Right ventricle myocardium superior (tissue), 1 donor: ENCODE measurements around the gene DLEU7. TPM values are rescaled to one million over a fixed set of nuclear protein-coding genes. Genes with fewer than 3 reads are reported as not detected.
A peak's percentile ranks its signal among the peaks of the same experiment; 100 is the strongest.

Experiments
- ATAC-seq: fragments of 200-7000 bp; cut with Tn5 transposase; one replicate; pipeline ENCODE4 v1.9.1; 2020; ENCODE audit warnings: mild to moderate bottlenecking; ENCODE audit not compliant: poor library complexity
- DNase-seq: peaks from one replicate; pipeline ENCODE4 v3.0.0-alpha.2; 2020
- intact Hi-C: fragments of 100-400 bp; cut with DNase I; formaldehyde crosslinking; loops from one replicate; pipeline ENCODE4 v1.11.2; 2022
- long read RNA-seq: library from polyadenylated mRNA; unstranded; transcript quantifications from one replicate; pipeline ENCODE4 v2.0.0, GENCODE V29; 2021
- total RNA-seq: library from RNA; stranded (reverse); fragmentation: NEBNext Ultra II Directional; extraction: Animal tissue kit (Norgen Biotek cat#: 25700); gene quantifications from one replicate; pipeline ENCODE4 v1.2.1, GENCODE V29; 2021
- donor health status: DM: no; HTN: yes; CAD: no; lungs with severe emphysema.

DLEU7 gene
- 0.08 TPM for total RNA-seq
- long read RNA-seq, result 0 reads

DNA sequence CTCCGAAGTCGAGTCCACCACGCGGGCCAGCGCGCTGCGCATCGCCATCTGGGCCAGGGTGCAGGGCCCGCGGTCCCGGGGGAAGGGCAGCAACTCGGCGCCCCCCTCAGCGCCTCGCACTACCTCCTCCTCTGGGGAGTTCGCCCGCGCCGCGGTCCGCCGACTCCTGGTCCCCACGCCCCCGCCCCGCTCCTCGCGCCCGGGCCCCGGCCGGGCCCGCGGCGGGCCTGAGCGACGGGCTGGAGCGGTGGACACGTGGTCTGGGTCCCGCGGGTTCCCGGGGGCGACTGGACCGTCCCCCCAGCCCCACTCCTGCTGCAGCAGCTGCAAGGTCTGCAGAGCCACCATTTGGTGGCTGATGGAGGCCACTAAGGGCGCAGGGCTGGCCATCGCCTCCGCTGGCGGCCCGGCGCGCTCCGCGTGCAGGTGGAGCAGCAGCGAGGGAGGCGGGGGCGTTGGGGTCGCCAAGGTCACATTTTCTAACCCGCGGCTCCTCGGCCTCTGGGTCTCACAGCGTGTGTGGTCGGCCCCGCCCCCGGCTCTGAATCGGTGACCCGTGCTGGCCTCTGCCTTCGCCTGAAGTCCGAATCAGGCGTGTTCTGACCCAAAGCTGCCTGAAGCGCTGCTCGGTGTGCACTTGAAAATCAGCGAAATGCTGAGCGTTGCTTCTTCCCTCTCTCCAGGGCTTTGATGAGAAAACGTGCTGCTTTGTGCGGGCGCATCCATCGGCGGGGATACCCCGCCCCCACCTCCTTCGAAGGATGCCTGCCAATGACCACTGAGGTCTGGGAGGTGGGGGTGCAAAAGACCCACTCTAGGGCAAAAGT lies at the start of gene DLEU7:
DLEU7 (minus strand) TSS at position 436 of the 827 bp plus-strand sequence; CDS start at position 390, 46 bp downstream.
- DNase-seq (peak; percentile 40), ATAC-seq (peak; percentile 15)
- intact Hi-C loops, result no loop called here

DNA sequence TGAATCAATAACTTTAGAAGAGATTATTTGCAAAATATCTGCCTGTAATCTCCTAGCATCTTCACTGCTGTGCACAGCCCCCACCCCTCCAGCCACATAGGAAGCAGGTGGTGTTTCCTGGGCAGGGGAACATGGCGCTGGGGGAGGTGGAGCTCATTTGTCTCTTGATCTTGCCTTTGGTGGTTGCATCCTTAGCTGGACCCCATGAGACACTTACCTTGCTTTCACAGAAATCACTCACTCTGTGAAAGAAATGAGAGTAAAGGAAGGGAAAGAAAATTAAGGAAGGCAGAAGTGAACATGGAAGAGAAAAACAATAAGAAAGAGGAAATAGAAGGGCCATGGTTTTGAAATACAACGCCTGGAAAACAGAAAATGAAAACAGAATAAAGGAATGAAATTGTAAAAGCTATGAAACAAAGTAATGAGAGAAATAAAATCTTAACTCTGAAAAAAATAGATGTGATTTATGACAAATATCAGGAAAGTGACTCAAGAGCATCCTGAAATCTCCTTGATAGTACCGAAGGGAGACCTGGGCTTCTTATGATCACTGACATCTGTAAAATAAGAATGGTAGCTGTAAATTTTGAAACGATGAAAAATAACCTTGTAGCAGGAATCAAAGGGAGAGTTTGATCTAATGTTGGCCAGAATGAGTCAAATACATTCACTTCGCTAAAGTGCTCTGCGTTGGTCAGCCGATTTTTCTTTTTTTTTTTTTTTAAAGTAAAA lies 48.9 kb upstream of the DLEU7 start:
- DNase-seq (no peak), ATAC-seq (no peak)
- intact Hi-C loops, result no loop called here

DNA sequence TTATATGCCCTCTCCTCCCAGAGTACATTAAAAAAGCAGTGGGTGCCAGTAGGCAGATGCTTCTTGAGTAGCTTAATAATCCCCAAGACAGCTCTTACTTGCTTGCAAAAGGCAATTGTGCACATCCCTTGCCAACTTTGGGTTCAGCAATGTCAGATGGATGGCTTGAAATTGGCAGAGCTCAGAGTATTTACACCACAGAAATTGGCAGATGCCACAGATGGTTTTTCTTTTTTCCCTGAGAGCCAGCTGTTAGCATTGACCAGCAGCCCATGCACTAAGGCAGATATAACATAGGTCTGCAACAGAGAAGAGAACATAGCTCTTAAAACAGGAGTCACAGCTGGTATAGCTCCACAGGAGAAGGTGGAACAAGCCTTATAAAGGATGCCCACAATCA lies 47.7 kb upstream of the DLEU7 start:
- intact Hi-C loops, result no loop called here
- DNase-seq (no peak), ATAC-seq (no peak)

DNA sequence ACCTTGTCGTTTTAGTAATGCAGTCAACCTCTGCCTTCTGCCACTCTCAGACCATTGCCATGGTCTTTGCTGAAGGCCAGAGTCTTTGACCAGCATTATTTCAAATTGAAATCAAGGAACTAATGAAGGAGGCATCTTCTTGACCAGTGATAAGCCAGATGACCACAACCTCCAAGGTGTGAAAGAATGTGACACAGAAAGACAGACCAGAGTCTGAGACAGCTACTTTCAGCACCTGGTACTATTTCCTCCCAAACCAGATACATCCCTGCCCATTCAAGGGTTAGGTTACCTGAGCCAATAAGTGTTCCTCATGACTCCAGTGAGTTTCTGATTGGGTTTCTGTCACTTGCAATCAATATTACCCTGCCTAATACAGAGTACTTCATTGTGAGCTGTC lies 45.8 kb upstream of the DLEU7 start:
- intact Hi-C loops, result no loop called here
- no peak for DNase-seq
- no peak for ATAC-seq

DNA sequence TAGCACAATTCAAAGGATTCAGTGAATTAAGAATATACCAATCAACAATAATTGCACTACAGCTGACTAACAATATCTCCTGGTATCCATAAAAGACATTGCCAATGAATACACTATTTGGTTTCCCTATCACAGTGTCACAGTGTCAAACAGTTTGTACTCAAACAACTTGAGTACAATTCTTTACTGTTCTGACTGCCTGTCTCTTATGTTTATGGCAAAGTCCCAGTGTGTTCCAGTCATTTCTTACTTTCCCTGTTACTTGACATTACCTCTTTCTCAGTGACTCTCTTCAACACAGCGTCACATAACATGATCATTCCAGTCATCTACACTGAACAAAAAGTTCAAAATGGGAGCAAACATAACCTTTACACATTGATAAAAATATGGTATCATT lies 44.9 kb upstream of the DLEU7 start:
- no peak for DNase-seq
- intact Hi-C loops, result no loop called here

DNA sequence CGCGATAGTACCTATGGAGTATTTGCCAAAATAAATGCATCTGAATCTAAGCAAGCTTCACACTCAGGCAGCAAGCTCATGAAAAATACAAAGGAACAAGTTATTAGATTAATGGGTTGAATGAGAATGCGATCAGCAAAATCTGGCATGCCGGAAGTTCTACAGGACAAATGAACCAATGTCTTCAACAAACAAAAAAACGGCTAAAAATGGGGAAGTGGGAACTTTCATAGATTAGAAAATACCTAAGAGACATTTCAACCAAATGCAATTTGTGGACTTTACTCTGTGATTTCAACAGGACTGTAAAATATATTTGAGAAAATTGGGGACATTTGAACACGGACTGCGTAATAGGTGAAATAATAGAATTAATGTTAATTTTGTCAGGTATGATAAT lies 43.7 kb upstream of the DLEU7 start:
- intact Hi-C loops, result no loop called here
- no peak for ATAC-seq

More for the DNA sequence above, 44.9 kb upstream of the DLEU7 start:
- no peak for ATAC-seq

DNA sequence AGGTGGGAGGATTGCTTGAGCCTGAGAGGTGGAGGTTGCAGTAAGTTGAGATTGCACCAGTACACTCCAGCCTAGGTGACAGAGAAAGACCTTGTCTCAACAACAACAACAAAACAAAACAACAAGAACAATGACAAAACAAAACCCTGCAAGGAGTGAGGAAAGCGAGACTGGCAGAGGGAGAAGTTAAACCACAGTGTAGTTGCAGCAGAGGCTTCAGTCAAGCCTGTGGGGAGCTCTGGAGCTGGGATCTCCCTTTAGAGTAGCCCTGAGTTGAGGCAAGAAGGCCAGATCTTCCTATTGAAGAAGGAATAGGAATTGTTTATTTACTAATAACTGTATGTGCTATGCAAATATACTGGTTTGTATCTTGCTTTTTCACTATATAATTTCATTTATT lies 40.8 kb upstream of the DLEU7 start:
- DNase-seq (no peak), ATAC-seq (no peak)
- intact Hi-C loops, result no loop called here

More for the DNA sequence above, 43.7 kb upstream of the DLEU7 start:
- DNase-seq, result no peak

DNA sequence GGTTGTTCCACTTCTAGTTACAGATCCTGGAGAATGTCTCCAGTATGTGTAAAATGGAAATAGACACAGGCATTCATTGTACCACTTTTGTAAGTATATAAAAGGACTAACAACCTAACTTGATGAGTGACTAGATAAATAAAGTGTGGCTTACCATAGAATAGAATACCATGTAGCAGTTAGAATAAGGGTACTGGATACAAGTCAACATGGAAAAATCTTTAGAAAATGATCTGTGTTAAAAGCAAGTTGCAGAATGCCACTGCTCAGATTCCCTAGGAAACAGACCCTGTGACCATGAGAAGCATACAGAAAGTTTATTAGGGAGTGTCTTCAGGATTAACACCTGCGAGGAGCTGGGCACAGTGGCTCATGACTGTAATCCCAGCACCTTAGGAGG lies 40.2 kb upstream of the DLEU7 start:
- ATAC-seq (no peak), DNase-seq (no peak)
- intact Hi-C loops, result no loop called here

DNA sequence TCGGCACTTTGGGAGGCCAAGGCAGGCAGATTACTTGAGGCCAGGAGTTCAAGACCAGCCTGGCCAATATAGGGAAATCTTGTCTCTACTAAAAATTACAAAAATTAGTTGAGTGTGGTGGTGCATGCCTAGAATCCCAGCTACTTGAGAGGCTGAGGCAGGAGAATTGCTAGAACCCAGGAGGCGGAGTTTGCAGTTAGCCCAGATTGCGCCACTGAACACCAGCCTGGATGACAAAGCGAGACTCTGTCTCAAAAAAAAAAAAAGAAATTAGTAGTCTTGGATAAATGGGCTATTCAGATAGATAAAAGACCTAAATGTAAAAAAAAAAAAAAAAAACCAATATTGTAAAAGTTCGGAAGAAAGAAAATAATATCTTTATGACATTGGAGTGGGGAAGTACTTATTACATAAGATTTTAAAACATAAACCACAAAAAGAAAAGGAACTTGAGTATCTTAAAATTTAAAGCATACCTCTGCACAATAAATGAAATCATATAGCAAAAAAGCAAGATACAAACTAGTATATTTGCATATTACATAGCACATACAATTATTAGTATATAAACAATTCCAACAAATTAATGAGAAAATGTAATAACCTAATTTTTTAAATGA lies 39.4 kb upstream of the DLEU7 start:
- ATAC-seq, result no peak
- intact Hi-C loops, result no loop called here
- no peak for DNase-seq

DNA sequence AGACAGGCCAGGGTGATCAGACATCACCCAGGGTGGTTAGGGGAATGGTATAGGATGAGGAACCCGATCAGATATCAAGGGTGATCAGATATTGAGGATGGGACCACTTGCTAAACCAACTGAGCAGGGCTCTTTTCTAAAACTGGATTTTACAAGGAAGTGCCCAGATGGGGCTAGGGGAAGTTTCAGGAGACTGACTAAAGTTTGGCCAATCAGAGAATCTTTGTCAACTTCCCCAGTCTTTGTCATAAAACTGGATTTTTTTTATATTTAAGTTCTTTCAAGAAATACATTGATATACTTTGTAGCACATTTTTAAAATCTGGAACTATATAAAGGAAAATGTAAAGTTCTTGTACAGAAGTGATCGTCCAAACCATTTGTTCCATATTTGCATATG lies 30.5 kb upstream of the DLEU7 start:
- DNase-seq (no peak), ATAC-seq (no peak)
- intact Hi-C loops, result no loop called here

DNA sequence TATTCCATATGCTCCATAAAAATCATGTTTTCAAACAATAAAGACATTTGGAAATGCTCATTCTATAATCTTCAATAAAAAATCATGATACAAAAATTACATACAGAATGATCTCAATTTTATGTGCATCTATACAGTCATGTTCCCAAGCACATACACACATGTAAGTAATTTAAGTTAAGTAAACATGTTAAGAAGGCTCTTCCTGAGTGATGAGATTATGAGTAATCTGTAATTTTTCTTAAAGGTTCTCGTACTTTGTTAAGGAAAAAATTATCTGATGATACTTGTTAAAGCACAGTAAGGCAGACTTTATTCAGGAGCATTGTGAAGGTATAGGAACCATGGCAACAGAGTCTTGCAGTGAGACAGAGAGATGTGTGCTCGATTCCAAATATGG lies 30.0 kb upstream of the DLEU7 start:
- intact Hi-C loops, result no loop called here

DNA sequence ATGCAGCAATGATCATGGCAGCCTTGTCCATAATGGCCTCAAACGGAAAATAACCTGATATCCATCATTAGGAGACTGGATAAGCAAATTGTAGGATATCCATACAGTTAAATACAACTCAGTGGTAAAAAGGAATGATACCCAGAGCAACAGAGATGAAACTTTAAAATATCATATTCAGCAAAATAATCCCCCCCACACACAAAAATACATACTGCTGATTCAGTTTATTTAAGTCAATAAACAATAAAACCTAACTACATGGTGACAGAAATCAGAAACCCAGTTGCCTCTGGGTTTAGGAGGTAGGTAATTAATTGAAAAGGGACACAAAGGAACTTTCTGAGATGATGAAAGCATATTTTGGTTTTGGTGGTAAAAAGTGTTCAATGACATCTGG lies 27.9 kb upstream of the DLEU7 start:
- no peak for DNase-seq
- intact Hi-C loops, result no loop called here
- no peak for ATAC-seq

More for the DNA sequence above, 30.0 kb upstream of the DLEU7 start:
- ATAC-seq (no peak), DNase-seq (no peak)

DNA sequence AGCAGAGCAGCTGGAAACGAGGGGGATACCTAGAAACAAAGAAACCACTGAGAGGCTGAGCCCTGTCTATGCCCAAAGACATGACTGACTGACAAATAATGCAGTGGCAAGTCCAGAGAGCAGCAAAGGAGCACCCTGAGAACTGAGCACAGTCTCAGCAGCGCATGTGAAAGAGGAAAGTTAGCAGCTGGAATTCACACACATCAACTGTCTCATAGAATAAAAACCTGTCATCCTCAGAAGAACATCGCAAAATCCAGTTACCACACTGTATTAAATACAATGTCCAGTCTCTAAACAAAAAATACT lies 24.1 kb upstream of the DLEU7 start:
- intact Hi-C loops, result no loop called here
- ATAC-seq (no peak), DNase-seq (no peak)

DNA sequence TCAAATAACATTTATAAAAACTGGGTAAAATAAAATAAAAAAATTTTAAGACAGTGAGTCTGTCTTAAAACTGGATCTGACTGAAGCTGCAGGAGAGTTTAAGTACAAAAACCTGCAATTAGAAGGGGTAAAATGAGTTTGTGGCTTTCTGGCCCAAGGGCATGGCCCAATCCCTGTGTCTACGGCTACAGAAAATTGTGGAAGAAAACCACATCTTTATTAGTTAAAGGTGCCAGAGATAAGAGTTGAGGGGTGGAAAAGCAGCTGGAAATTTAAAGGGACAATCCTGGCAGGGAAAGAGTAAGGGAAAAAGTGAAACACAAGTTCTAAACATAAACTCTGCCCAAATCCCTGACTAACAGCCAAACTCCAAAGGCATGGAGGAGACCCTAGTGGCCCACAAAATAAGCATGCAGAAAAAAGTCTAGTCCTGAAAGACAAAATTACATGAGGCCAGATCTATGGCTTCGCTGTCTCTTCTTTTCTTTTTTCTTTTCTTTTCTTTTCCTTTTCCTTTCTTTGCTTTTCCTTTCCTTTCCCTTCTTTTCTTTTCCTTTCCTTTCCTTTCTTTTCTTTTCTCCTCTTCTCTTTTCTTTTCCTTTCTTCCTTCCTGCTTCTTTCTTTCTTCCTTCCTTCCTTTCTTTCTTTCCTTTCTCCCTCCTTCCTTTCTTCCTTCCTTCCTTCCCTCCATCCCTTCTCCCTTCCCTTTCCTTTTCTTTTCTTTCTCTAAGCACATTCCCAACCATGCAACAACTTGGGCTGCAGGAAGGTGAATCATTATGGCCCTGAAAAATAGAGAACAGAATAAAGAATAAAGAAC lies 23.5 kb upstream of the DLEU7 start:
- intact Hi-C loops, result no loop called here
- no peak for DNase-seq
- no peak for ATAC-seq

DNA sequence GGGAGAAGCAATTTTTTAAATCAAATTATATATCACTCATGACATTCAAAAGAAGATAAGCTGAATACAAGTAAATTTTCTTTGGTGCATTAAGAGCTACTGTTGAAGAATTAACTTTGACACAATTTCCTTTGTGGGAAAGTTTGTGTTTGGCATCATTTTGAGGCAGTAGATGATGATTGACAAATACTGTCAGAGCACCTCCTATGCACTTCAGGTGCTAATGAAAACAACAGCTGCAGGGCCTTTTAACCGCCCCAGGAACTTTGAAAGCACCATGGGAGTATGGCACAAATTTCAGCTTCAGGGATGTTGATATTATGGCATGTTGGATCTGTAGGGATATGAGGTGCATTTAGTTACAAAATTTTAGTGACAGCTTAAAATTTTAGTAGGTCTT lies 21.0 kb upstream of the DLEU7 start:
- DNase-seq, result no peak
- ATAC-seq, result no peak
- intact Hi-C loops, result no loop called here

DNA sequence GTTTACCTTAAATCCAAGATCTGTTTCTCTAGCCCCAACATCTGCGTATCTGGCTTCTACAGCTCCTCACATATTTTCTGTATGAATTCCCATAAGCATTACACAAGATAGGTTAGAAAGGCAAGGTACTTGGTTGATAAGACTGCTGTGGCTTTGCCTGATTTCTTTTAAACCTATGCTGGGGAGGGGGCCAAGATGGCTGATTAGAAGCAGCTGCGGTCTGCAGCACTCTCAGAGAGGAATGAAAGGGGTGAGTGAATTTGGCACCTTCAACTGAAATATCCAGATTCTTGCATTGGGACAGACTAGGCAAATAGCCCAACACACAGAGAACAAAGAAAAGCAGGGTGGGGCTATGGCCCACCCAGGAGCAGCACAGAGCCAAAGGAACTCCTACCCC lies 12.2 kb upstream of the DLEU7 start:
- no peak for DNase-seq
- intact Hi-C loops, result no loop called here
- ATAC-seq, result no peak

DNA sequence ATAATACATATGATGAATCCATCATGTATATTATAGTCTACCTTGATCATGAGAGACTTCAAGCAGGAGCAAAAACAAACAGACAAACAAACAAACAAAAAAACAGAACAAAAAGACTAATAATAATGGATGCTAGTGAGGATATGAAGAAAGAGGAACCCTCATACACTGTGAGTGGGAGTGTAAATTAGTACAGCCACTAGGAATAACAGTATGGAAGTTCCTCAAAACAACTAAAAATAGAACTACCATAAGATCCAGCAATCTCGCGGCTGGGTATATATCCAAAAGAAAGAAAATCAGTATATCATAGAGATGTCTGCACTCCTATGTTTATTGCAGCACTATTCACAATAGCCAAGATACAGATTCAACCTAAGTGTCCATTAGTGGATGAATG lies 7.0 kb upstream of the DLEU7 start:
- ATAC-seq (no peak), DNase-seq (no peak)
- intact Hi-C loops, result no loop called here

DNA sequence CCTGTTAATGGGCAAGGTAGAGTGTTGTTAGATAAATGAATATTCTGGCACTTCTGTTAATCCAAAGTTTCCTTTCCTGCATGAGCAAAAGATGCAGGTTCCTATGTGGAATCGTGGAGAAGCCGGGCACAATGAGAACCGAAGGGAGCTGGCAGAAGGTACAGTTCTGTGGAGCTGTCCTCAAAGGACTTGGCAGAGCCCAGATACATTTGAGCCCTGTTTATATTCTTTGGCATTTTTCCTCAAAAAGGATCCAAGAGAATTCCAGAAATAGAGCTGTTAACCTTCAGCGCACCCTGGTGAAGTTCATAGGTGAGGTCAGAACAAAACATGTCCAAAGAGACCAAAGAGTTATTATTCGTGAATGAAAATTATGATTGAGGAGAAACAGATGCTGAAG lies 4.0 kb upstream of the DLEU7 start:
- intact Hi-C loops, result no loop called here
- DNase-seq, result no peak
- ATAC-seq, result no peak

DNA sequence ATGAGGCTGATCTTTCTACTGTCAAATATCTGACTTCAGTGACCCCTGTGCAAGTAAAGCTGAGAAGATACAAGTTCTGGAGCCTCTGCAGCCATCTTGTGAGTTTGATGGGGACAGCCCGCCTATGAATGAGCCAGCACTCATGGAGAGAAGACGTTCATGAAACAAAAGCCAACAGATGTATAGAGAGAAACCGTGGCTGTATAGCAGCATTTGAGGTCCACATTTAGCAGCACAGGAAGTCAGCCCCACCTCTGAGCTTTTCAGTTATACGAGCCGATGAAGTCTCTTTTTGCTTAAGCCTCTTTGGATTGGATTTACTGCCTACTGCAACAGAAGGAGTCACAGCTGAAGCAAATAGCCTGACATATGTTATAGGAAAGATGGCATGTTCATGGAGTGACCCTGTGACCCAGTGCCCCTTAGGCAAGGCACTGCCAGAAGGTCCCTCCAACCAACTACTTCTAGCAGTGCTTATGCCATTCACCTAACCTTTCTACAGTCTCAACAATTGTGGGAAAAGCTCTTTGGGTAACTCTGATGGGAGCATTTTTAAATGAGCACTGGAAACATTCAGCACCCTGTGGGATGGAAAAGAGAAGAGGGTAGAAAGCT lies 3.5 kb upstream of the DLEU7 start:
- DNase-seq (no peak), ATAC-seq (no peak)
- intact Hi-C loops, result no loop called here
